Fibroblast of pulmonary artery (primary cell): ENCODE data around the gene ASGR1.

ENCODE experiments used
- DNase-seq: peaks from one replicate; pipeline ENCODE4 v3.0.0-alpha.2; 2010; ENCODE audit warnings: low read depth
- H3K4me3 ChIP-seq: replicated peaks from 2 replicates; pipeline ENCODE4 v1.5.1; 2011; ENCODE audit warnings: low read depth, mild to moderate bottlenecking, control low read depth, low read length, moderate library complexity
- CTCF ChIP-seq: IDR thresholded peaks from 2 replicates; pipeline ENCODE4 v1.5.1; 2011; ENCODE audit warnings: mild to moderate bottlenecking, control low read depth, low read length, inconsistent platforms; ENCODE audit errors: missing control alignments

Gene ASGR1

GRCh38 chr17:7219229-7219811 lies 40.1 kb upstream of the ASGR1 start:
- no peak for TF ChIP-seq CTCF

GRCh38 chr17:7218758-7219157 lies 39.6 kb upstream of the ASGR1 start:
- no peak overlapping the region for H3K4me3 ChIP-seq
- no peak for DNase-seq
- no peak for TF ChIP-seq CTCF

More at GRCh38 chr17:7219229-7219811, 40.1 kb upstream of the ASGR1 start:
- H3K4me3 ChIP-seq, result peak overlapping the region; percentile 76
- DNase-seq, result no peak

- no peak for TF ChIP-seq CTCF
- no peak for DNase-seq
- H3K4me3 ChIP-seq, result peak overlapping the region; percentile 80
These were observed 39.0 kb upstream of the ASGR1 start for GRCh38 chr17:7218166-7218565.

- peak overlapping the region; percentile 80 for H3K4me3 ChIP-seq
- TF ChIP-seq CTCF, result no peak
- DNase-seq, result peak; percentile 84
These were observed 38.2 kb upstream of the ASGR1 start for GRCh38 chr17:7217113-7217987.

GRCh38 chr17:7216242-7217112 lies 37.3 kb upstream of the ASGR1 start:
- TF ChIP-seq CTCF, result no peak
- DNase-seq, result no peak
- peak overlapping the region; percentile 80 for H3K4me3 ChIP-seq

GRCh38 chr17:7215652-7216180 lies 36.5 kb upstream of the ASGR1 start:
- DNase-seq, result no peak
- H3K4me3 ChIP-seq, result peak overlapping the region; percentile 80
- TF ChIP-seq CTCF, result no peak
